GM12878 (cell line): Measurements from ENCODE around the gene SERINC5. TPM values are rescaled to one million over a fixed set of nuclear protein-coding genes. Genes with fewer than 3 reads are reported as not detected.

Experiments
- CHD4 ChIP-seq: fragments of 200-600 bp; sonication (generic); IDR thresholded peaks from 2 replicates; pipeline ENCODE4 v1.6.1; 2016; ENCODE audit warnings: mild to moderate bottlenecking
- ESRRA ChIP-seq: IDR thresholded peaks from 2 replicates; pipeline ENCODE4 v1.6.1; 2012; ENCODE audit warnings: mild to moderate bottlenecking, low read length, improper control_type of control experiment
- IKZF2 ChIP-seq, 2 experiments: fragments of 450-650 bp; IDR thresholded peaks; 2 replicates each; pipeline ENCODE4 v1.6.1; 2017; ENCODE audit warnings: mild to moderate bottlenecking in 2 of 2, moderate library complexity in 2 of 2
- PAX5 ChIP-seq: IDR thresholded peaks from 2 replicates; pipeline ENCODE4 v1.6.1; 2011; ENCODE audit warnings: low read depth, low read length, borderline replicate concordance
- RUNX3 ChIP-seq: IDR thresholded peaks from 2 replicates; pipeline ENCODE4 v1.6.1; 2012; ENCODE audit warnings: low read length, inconsistent platforms
- STAT1 ChIP-seq: fragments of 450-650 bp; conservative IDR thresholded peaks from 2 replicates; pipeline ENCODE4 v1.6.1; 2014; ENCODE audit warnings: antibody characterized with exemption, mild to moderate bottlenecking
- polyA plus RNA-seq, 11 experiments: library from polyadenylated mRNA; depleted of rRNA in 4 of 11; unstranded in 6 of 11; stranded (reverse) in 5 of 11; fragments of >200 nt; fragmentation: Nextera tagmentation in 4 of 11; fragmentation: Illumina TruSeq in 1 of 11; extraction: Ambion mirVana in 4 of 11; extraction: Trizol in 1 of 11; gene quantifications; 1 replicate in 1 of 11; 2 replicates in 10 of 11; pipeline versions ENCODE4 v1.2.1 to v1.2.3, GENCODE V29; 2011 to 2016; ENCODE audit warnings: inconsistent platforms in 2 of 11, missing spikeins in 2 of 11, low read depth in 1 of 11
- total RNA-seq, 4 experiments: library from RNA; depleted of rRNA in 3 of 4; stranded (reverse); fragments of >200 nt in 3 of 4; fragmentation: Illumina TruSeq in 1 of 4; extraction: Trizol in 1 of 4; gene quantifications; 2 replicates each; pipeline versions ENCODE4 v1.2.1 to v1.2.3, GENCODE V29; 2013 to 2021
- TF ChIP-seq, protein P1 (sequence below): fragments of 450-650 bp; formaldehyde crosslinking; IDR thresholded peaks from 2 replicates; pipeline ENCODE4 v1.4.0; 2022; ENCODE audit warnings: mild to moderate bottlenecking, moderate library complexity
- TF ChIP-seq, protein P2 (sequence below): fragments of 450-650 bp; IDR thresholded peaks from 2 replicates; pipeline ENCODE4 v1.6.1; 2016; ENCODE audit warnings: mild to moderate bottlenecking, moderate library complexity, borderline replicate concordance
- TF ChIP-seq, protein P3 (sequence below): fragments of 450-650 bp; conservative IDR thresholded peaks from 2 replicates; pipeline ENCODE4 v1.6.1; 2017; ENCODE audit warnings: mild to moderate bottlenecking, moderate library complexity
- TF ChIP-seq, protein P4 (sequence below): fragments of 450-650 bp; IDR thresholded peaks from 2 replicates; pipeline ENCODE4 v1.6.1; 2017; ENCODE audit warnings: mild to moderate bottlenecking, moderate library complexity
- TF ChIP-seq, protein P5 (sequence below): IDR thresholded peaks from 2 replicates; pipeline ENCODE4 v1.6.1; 2011; ENCODE audit warnings: low read depth, mild to moderate bottlenecking, low read length, moderate library complexity, borderline replicate concordance; ENCODE audit errors: extremely low read depth

SERINC5 gene
- total and polyA plus RNA-seq, 10 of the 15 experiments (the other 5 are each of a cell fraction or from before 2014, with no cell fraction given) = 0.66 to 7.0 (median 2.8) TPM

DNA sequence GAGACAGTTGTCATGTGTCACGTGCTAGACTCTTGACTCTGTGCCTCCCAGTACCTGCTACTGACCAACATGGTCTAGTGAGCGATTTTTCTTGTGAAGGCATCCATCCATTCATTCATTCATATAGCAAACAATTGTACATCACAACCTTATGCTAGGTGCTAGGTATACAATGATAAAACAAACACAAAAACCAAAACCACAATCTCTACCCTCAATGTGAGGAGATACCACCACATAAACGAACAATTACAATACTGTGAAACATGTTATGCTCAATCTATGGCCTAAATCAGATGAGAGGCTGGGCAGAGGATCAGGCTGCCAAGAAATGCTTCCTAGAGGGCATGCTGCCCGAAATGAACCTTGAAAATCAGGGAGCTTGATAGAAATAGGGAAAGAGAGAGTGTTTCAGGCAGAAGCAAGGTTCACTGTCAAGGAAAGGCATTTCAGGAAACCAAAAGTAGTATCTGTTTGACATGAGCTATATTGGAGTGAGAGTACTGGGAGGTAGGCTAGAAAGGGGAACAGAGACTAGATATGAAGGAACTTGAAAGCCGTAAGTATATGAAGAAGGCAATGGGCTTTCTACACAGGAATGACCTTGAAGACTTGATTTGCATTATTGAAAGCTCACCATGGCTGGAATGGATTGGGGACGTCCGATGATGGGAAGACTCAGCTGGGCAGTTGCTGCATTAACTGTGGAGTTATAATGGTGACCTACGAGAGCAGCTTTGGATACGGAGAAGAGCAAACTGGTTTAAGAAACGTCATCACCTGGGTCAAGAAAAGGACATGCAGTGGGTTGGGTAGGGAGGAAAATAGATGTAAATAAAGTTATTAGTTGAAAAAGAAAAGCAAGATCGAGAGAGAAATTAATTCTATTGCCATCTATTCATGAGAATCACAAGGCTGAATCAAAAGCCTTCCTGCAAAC lies 130.6 kb downstream of the SERINC5 start (continued):
- TF ChIP-seq, protein P1, sequence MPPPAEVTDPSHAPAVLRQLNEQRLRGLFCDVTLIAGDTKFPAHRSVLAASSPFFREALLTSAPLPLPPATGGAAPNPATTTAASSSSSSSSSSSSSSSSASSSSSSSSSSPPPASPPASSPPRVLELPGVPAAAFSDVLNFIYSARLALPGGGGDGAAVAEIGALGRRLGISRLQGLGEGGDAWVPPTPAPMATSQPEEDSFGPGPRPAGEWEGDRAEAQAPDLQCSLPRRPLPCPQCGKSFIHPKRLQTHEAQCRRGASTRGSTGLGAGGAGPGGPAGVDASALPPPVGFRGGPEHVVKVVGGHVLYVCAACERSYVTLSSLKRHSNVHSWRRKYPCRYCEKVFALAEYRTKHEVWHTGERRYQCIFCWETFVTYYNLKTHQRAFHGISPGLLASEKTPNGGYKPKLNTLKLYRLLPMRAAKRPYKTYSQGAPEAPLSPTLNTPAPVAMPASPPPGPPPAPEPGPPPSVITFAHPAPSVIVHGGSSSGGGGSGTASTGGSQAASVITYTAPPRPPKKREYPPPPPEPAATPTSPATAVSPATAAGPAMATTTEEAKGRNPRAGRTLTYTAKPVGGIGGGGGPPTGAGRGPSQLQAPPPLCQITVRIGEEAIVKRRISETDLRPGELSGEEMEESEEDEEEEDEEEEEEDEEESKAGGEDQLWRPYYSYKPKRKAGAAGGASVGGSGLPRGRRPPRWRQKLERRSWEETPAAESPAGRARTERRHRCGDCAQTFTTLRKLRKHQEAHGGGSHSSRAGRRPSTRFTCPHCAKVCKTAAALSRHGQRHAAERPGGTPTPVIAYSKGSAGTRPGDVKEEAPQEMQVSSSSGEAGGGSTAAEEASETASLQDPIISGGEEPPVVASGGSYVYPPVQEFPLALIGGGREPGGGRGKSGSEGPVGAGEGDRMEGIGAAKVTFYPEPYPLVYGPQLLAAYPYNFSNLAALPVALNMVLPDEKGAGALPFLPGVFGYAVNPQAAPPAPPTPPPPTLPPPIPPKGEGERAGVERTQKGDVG (CRISPR knock-in tag) = 0 out of 2 replicates have a peak, but pooled peaks have one; percentile 32
- TF ChIP-seq CHD4 (0 out of 2 replicates have a peak, but pooled peaks have one; percentile 52), RUNX3 (peak; percentile 68), ESRRA (peak; percentile 70), PAX5 (peak; percentile 52; the same call in 1 of the 2 replicates), STAT1 (no peak), IKZF2 (IDR thresholded peaks at IDR 0.05) (peak; percentile 76 to 91)
- TF ChIP-seq, protein P2, sequence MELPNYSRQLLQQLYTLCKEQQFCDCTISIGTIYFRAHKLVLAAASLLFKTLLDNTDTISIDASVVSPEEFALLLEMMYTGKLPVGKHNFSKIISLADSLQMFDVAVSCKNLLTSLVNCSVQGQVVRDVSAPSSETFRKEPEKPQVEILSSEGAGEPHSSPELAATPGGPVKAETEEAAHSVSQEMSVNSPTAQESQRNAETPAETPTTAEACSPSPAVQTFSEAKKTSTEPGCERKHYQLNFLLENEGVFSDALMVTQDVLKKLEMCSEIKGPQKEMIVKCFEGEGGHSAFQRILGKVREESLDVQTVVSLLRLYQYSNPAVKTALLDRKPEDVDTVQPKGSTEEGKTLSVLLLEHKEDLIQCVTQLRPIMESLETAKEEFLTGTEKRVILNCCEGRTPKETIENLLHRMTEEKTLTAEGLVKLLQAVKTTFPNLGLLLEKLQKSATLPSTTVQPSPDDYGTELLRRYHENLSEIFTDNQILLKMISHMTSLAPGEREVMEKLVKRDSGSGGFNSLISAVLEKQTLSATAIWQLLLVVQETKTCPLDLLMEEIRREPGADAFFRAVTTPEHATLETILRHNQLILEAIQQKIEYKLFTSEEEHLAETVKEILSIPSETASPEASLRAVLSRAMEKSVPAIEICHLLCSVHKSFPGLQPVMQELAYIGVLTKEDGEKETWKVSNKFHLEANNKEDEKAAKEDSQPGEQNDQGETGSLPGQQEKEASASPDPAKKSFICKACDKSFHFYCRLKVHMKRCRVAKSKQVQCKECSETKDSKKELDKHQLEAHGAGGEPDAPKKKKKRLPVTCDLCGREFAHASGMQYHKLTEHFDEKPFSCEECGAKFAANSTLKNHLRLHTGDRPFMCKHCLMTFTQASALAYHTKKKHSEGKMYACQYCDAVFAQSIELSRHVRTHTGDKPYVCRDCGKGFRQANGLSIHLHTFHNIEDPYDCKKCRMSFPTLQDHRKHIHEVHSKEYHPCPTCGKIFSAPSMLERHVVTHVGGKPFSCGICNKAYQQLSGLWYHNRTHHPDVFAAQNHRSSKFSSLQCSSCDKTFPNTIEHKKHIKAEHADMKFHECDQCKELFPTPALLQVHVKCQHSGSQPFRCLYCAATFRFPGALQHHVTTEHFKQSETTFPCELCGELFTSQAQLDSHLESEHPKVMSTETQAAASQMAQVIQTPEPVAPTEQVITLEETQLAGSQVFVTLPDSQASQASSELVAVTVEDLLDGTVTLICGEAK = peak; percentile 77; the same call in 1 of the 2 replicates
- TF ChIP-seq, protein P3, sequence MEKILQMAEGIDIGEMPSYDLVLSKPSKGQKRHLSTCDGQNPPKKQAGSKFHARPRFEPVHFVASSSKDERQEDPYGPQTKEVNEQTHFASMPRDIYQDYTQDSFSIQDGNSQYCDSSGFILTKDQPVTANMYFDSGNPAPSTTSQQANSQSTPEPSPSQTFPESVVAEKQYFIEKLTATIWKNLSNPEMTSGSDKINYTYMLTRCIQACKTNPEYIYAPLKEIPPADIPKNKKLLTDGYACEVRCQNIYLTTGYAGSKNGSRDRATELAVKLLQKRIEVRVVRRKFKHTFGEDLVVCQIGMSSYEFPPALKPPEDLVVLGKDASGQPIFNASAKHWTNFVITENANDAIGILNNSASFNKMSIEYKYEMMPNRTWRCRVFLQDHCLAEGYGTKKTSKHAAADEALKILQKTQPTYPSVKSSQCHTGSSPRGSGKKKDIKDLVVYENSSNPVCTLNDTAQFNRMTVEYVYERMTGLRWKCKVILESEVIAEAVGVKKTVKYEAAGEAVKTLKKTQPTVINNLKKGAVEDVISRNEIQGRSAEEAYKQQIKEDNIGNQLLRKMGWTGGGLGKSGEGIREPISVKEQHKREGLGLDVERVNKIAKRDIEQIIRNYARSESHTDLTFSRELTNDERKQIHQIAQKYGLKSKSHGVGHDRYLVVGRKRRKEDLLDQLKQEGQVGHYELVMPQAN = 0 out of 2 replicates have a peak, but pooled peaks have one; percentile 2
- TF ChIP-seq, protein P4, sequence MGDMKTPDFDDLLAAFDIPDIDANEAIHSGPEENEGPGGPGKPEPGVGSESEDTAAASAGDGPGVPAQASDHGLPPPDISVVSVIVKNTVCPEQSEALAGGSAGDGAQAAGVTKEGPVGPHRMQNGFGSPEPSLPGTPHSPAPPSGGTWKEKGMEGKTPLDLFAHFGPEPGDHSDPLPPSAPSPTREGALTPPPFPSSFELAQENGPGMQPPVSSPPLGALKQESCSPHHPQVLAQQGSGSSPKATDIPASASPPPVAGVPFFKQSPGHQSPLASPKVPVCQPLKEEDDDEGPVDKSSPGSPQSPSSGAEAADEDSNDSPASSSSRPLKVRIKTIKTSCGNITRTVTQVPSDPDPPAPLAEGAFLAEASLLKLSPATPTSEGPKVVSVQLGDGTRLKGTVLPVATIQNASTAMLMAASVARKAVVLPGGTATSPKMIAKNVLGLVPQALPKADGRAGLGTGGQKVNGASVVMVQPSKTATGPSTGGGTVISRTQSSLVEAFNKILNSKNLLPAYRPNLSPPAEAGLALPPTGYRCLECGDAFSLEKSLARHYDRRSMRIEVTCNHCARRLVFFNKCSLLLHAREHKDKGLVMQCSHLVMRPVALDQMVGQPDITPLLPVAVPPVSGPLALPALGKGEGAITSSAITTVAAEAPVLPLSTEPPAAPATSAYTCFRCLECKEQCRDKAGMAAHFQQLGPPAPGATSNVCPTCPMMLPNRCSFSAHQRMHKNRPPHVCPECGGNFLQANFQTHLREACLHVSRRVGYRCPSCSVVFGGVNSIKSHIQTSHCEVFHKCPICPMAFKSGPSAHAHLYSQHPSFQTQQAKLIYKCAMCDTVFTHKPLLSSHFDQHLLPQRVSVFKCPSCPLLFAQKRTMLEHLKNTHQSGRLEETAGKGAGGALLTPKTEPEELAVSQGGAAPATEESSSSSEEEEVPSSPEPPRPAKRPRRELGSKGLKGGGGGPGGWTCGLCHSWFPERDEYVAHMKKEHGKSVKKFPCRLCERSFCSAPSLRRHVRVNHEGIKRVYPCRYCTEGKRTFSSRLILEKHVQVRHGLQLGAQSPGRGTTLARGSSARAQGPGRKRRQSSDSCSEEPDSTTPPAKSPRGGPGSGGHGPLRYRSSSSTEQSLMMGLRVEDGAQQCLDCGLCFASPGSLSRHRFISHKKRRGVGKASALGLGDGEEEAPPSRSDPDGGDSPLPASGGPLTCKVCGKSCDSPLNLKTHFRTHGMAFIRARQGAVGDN = peak; percentile 38; the same call in 1 of the 2 replicates
- TF ChIP-seq, protein P5, sequence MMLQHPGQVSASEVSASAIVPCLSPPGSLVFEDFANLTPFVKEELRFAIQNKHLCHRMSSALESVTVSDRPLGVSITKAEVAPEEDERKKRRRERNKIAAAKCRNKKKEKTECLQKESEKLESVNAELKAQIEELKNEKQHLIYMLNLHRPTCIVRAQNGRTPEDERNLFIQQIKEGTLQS = no peak
